Measurements from ENCODE around the gene SLC6A4. TPM values are rescaled to one million over a fixed set of nuclear protein-coding genes. Genes with fewer than 3 reads are reported as not detected.

The SLC6A4 gene
- total and polyA plus RNA-seq, 10 of the 15 experiments (the other 5 are each of a cell fraction or from before 2014, with no cell fraction given), result 5.3 to 20.6 (median 10.1) TPM

GRCh38 chr17:30187573-30187972 lies 47.9 kb downstream of the SLC6A4 start (continued):
- no peak for TF ChIP-seq RBBP5 (conservative IDR thresholded peaks at IDR 0.05)

GRCh38 chr17:30186761-30187160 lies 48.7 kb downstream of the SLC6A4 start:
- RAD21 ChIA-PET (ENCODE audit: unreplicated experiment), result interaction anchor here (1.2 to 1.6 kb wide), 2 partner anchors 50 to 148 kb away, joined by 3 to 5 read pairs; partner anchors contain the start of gene TMIGD1
- Histone ChIP-seq H3K4me3 (no peak overlapping the region), H3K36me3 (ENCODE audit: control insufficient read depth in 2 of 2, insufficient read depth in 2 of 2, low read length in 1 of 2) (peaks cover 5 to 17% of the 10 kb centered on the region in 2 experiments), H3K27me3 (replicated peaks in 1 of 2; ENCODE audit: control insufficient read depth in 2 of 2, insufficient read depth in 2 of 2, low read length in 1 of 2) (no peaks in the 10 kb centered on the region), H3K4me1 (ENCODE audit: control insufficient read depth, insufficient read depth, low read length) (no peaks in the 10 kb centered on the region), H3K9me3 (replicated peaks; ENCODE audit: control insufficient read depth, insufficient read depth, low read length) (no peaks in the 10 kb centered on the region), H3K27ac (ENCODE audit: control insufficient read depth, insufficient read depth) (no peak overlapping the region), H3K9ac (ENCODE audit: control insufficient read depth, insufficient read depth, low read length) (no peak overlapping the region), H3K4me2 (ENCODE audit: control insufficient read depth, insufficient read depth) (no peak overlapping the region), H2AFZ (ENCODE audit: control insufficient read depth, low read depth, low read length) (no peak overlapping the region), H4K20me1 (ENCODE audit: control insufficient read depth, insufficient read depth) (no peaks in the 10 kb centered on the region), H3K79me2 (ENCODE audit: control insufficient read depth, insufficient read depth, low read length) (no peaks in the 10 kb centered on the region)
- ATAC-seq, result no peak
- FAIRE-seq, result no peak
- no peak for DNase-seq (ENCODE audit: low read depth, low spot score)
- POLR2A ChIA-PET, result interaction anchor here (1.0 kb wide), 1 partner anchor 17 kb away, joined by 3 read pairs; no protein-coding TSS in a partner anchor
- no TSS peak for BruUV-seq (replicated peaks)
- in situ Hi-C loops (cut with MboI) (no loop called here), intact Hi-C loops (cut with micrococcal nuclease; ENCODE audit: unreplicated experiment) (no loop called here)
- CTCF ChIA-PET, result interaction anchor here (0.8 to 1.6 kb wide), 5 partner anchors 12 to 93 kb away, joined by 3 to 7 read pairs (median 3); no protein-coding TSS in a partner anchor
- SMC1A ChIA-PET (ENCODE audit: uncharacterized antibody, unreplicated experiment), result interaction anchor here (1.0 to 3.0 kb wide), 4 partner anchors 12 to 61 kb away, joined by 4 to 10 read pairs (median 7); no protein-coding TSS in a partner anchor
- 92% methylated on average over 1 of the region's 1 CpG for WGBS (ENCODE audit: insufficient coverage, insufficient replicate concordance, low lambda C conversion rate, missing lambda C conversion rate)
- TF ChIP-seq CUX1 (IDR thresholded peaks at IDR 0.05; ENCODE audit: insufficient replicate concordance, low read depth, low read length) (no peak), CEBPZ (IDR thresholded peaks at IDR 0.05; ENCODE audit: low read depth, low read length) (no peak), IKZF2 (IDR thresholded peaks at IDR 0.05) (no peak), HDGF (IDR thresholded peaks at IDR 0.05) (no peak), EP300 (IDR thresholded peaks at IDR 0.05; ENCODE audit: borderline replicate concordance in 1 of 2, control insufficient read depth in 1 of 2, low read depth in 2 of 2, low read length in 2 of 2) (no peak), KLF5 (IDR thresholded peaks at IDR 0.05; ENCODE audit: partially characterized antibody) (no peak), FOXM1 (IDR thresholded peaks at IDR 0.05; ENCODE audit: low read depth, low read length) (no peak), HCFC1 (IDR thresholded peaks at IDR 0.05; ENCODE audit: low read length) (no peak), LARP7 (IDR thresholded peaks at IDR 0.05) (no peak), CHD4 (IDR thresholded peaks at IDR 0.05) (no peak)
